K562 (cell line): ENCODE results near the gene ISYNA1. TPM values are rescaled to one million over a fixed set of nuclear protein-coding genes. Genes with fewer than 3 reads are reported as not detected.
A peak's percentile ranks its signal among the peaks of the same experiment; 100 is the strongest.

Experiments
- BRD4 ChIP-seq: fragments of 200-600 bp; sonication (generic); IDR thresholded peaks from 2 replicates; pipeline ENCODE4 v1.6.1; 2017; ENCODE audit warnings: inconsistent platforms
- E2F5 ChIP-seq: sonication (generic); formaldehyde crosslinking; IDR thresholded peaks from 2 replicates; pipeline ENCODE4 v1.8.0; 2022; ENCODE audit warnings: mild to moderate bottlenecking, missing genetic modification reagents
- ETV5 ChIP-seq: sonication (generic); formaldehyde crosslinking; IDR thresholded peaks from 2 replicates; pipeline ENCODE4 v1.4.0; 2020; ENCODE audit warnings: low read depth, mild to moderate bottlenecking, missing genetic modification reagents
- FOXK2 ChIP-seq, 2 experiments: fragments of 450-650 bp; IDR thresholded peaks in 1 of 2; conservative IDR thresholded peaks in 1 of 2; 2 replicates each; pipeline ENCODE4 v1.6.1; 2016; ENCODE audit warnings: low read depth in 2 of 2, mild to moderate bottlenecking in 1 of 2
- GABPB1 ChIP-seq: sonication (generic); formaldehyde crosslinking; IDR thresholded peaks from 2 replicates; pipeline ENCODE4 v1.8.0; 2022; ENCODE audit warnings: mild to moderate bottlenecking, missing genetic modification reagents
- HNRNPK ChIP-seq: fragments of 200-400 bp; formaldehyde crosslinking; IDR thresholded peaks from one replicate; pipeline ENCODE4 v1.6.1; 2018; ENCODE audit warnings: mild to moderate bottlenecking, low read depth, low read length; ENCODE audit not compliant: poor library complexity, severe bottlenecking
- MCM7 ChIP-seq, 2 experiments: fragments of 450-650 bp; IDR thresholded peaks; 2 replicates each; pipeline ENCODE4 v1.6.1; 2016 to 2018
- NR2C2 ChIP-seq, 2 experiments: fragments of 200-800 bp in 1 of 2; sonication (Bioruptor generic) in 1 of 2; sonication (generic) in 1 of 2; formaldehyde crosslinking in 1 of 2; IDR thresholded peaks; 2 replicates each; pipeline versions ENCODE4 v1.6.1 to v1.8.0; 2016 to 2022; ENCODE audit warnings: mild to moderate bottlenecking in 1 of 2, missing compliant biosample characterization in 1 of 2, missing genetic modification characterization in 1 of 2, missing genetic modification reagents in 1 of 2
- PHF21A ChIP-seq: fragments of 450-650 bp; IDR thresholded peaks from 2 replicates; pipeline ENCODE4 v1.6.1; 2017; ENCODE audit warnings: low read depth, borderline replicate concordance
- PPARD ChIP-seq: fragments of 250-450 bp; sonication (Bioruptor Pico); IDR thresholded peaks from 2 replicates; pipeline ENCODE4 v1.8.0; 2022; ENCODE audit warnings: inconsistent platforms, mild to moderate bottlenecking, moderate library complexity
- PTTG1 ChIP-seq: fragments of 450-650 bp; IDR thresholded peaks from 2 replicates; pipeline ENCODE4 v1.6.1; 2016; ENCODE audit warnings: low read depth, mild to moderate bottlenecking, missing genetic modification characterization, missing compliant biosample characterization
- SNRNP70 ChIP-seq: fragments of 200-400 bp; formaldehyde crosslinking; optimal IDR thresholded peaks from 2 replicates; pipeline ENCODE3; 2017; ENCODE audit warnings: low read depth, low read length
- SRSF1 ChIP-seq: fragments of 200-400 bp; formaldehyde crosslinking; IDR thresholded peaks from 2 replicates; pipeline ENCODE4 v1.6.1; 2017; ENCODE audit warnings: mild to moderate bottlenecking, low read depth, low read length, moderate library complexity
- THRA ChIP-seq: fragments of 450-650 bp; IDR thresholded peaks from 2 replicates; pipeline ENCODE4 v1.6.1; 2017; ENCODE audit warnings: mild to moderate bottlenecking, moderate library complexity
- THRB ChIP-seq: fragments of 450-650 bp; formaldehyde crosslinking; conservative IDR thresholded peaks from 2 replicates; pipeline ENCODE4 v1.4.0; 2022; ENCODE audit warnings: mild to moderate bottlenecking, missing genetic modification characterization
- TRIM25 ChIP-seq: fragments of 450-650 bp; IDR thresholded peaks from 2 replicates; pipeline ENCODE4 v1.7.0; 2016; ENCODE audit warnings: borderline replicate concordance
- ZBTB9 ChIP-seq: fragments of 450-650 bp; formaldehyde crosslinking; IDR thresholded peaks from 2 replicates; pipeline ENCODE4 v1.4.0; 2020; ENCODE audit warnings: mild to moderate bottlenecking, moderate library complexity
- ZNF224 ChIP-seq: sonication (generic); formaldehyde crosslinking; IDR thresholded peaks from 2 replicates; pipeline ENCODE4 v1.8.0; 2022; ENCODE audit warnings: mild to moderate bottlenecking, missing genetic modification reagents
- ZNF24 ChIP-seq: fragments of 450-650 bp; IDR thresholded peaks from 2 replicates; pipeline ENCODE4 v1.6.1; 2016
- ZNF274 ChIP-seq: IDR thresholded peaks from 2 replicates; pipeline ENCODE4 v1.6.1; 2011; ENCODE audit warnings: low read depth, mild to moderate bottlenecking, low read length, moderate library complexity, borderline replicate concordance
- ZNF696 ChIP-seq: fragments of 250-450 bp; sonication (Bioruptor Pico); conservative IDR thresholded peaks from 2 replicates; pipeline ENCODE4 v1.4.0; 2020; ENCODE audit warnings: mild to moderate bottlenecking, moderate library complexity
- polyA plus RNA-seq, 8 experiments: library from polyadenylated mRNA; depleted of rRNA in 4 of 8; stranded (reverse) in 5 of 8; unstranded in 3 of 8; fragments of >200 nt; fragmentation: Nextera tagmentation in 2 of 8; fragmentation: Illumina TruSeq in 1 of 8; extraction: Ambion mirVana in 2 of 8; extraction: Trizol in 1 of 8; gene quantifications; 2 replicates each; pipeline versions ENCODE4 v1.2.1 to v1.2.3, GENCODE V29; 2011 to 2014; ENCODE audit warnings: inconsistent platforms in 1 of 8, missing spikeins in 1 of 8
- total RNA-seq, 7 experiments: library from RNA; depleted of rRNA in 6 of 7; stranded (reverse); fragments of >200 nt in 6 of 7; fragmentation: Illumina TruSeq in 2 of 7; extraction: Trizol in 2 of 7; gene quantifications; 2 replicates each; pipeline versions ENCODE4 v1.2.1 to v1.2.3, GENCODE V29; 2011 to 2021; ENCODE audit warnings: low replicate concordance in 1 of 7

The ISYNA1 gene
- total and polyA plus RNA-seq, 9 of the 15 experiments (the other 6 are each of a cell fraction or from before 2014, with no cell fraction given), result 21.8 to 460 (median 93.2) TPM

GRCh38 chr19:18385675-18386542 is 52.0 kb downstream of the ISYNA1 start, which contains the start of gene GDF15 (continued):
- TF ChIP-seq TRIM25 (no peak), ZNF24 (peak; percentile 76), PTTG1 (tag) (0 out of 2 replicates have a peak, but pooled peaks have one; percentile 41), GABPB1 (CRISPR knock-in tag) (peak; percentile 80), PPARD (CRISPR knock-in tag) (no peak), THRB (CRISPR knock-in tag) (peak; percentile 84; the same call in 1 of the 2 replicates), HNRNPK (no peak), NR2C2 (CRISPR knock-in tag; IDR thresholded peaks at IDR 0.05) (peak; percentile 60; the same call in 1 of the 2 replicates), NR2C2 (tag; IDR thresholded peaks at IDR 0.05) (peak; percentile 86), SRSF1 (no peak), THRA (no peak), MCM7 (IDR thresholded peaks at IDR 0.05) (no peak), ZBTB9 (CRISPR knock-in tag) (peak; percentile 60; the same call in 1 of the 2 replicates), E2F5 (CRISPR knock-in tag) (0 out of 2 replicates have a peak, but pooled peaks have one; percentile 88), ZNF696 (CRISPR knock-in tag) (no peak), ETV5 (no peak), PHF21A (no peak), BRD4 (no peak), FOXK2 (conservative IDR thresholded peaks at IDR 0.05 in 1 of 2, IDR thresholded peaks at IDR 0.05 in 1 of 2; ENCODE audit: low read depth in 2 of 2) (peak; percentile 86 to 91), SNRNP70 (no peak), ZNF274 (no peak), ZNF224 (no peak)
